HG02840 (cell line): ENCODE measurements around the gene TKT.
"Not testable (repeated sequence)": the region's sequence is repeated elsewhere in the genome, so short reads cannot be mapped to it uniquely, and the experiment has no call there.

Experiments used
- ATAC-seq: cut with Tn5 transposase; IDR thresholded peaks from one replicate; pipeline ENCODE4 v1.9.1; 2021; ENCODE audit warnings: mild to moderate bottlenecking, moderate library complexity, moderate number of reproducible peaks; ENCODE audit not compliant: unreplicated experiment, low FRiP score

The TKT gene

GRCh38 chr3:53261712-53262111 lies 5.9 kb upstream of the TKT start:
- no peak for ATAC-seq

- no peak for ATAC-seq
Measured at GRCh38 chr3:53260286-53260785, 4.5 kb upstream of the TKT start.

- ATAC-seq = no peak
Measured at GRCh38 chr3:53259427-53260259, 3.8 kb upstream of the TKT start.

GRCh38 chr3:53258600-53259426 lies 3.0 kb upstream of the TKT start:
- ATAC-seq = no peak

- no peak for ATAC-seq
Measured at GRCh38 chr3:53257465-53257864, 1.6 kb upstream of the TKT start.

GRCh38 chr3:53256704-53257055 lies 858 bp upstream of the TKT start:
- no peak for ATAC-seq

GRCh38 chr3:53255423-53255774 lies 423 bp downstream of the TKT start:
- ATAC-seq = peak; percentile 44

- ATAC-seq = peak; percentile 31
Measured at GRCh38 chr3:53254509-53255422, 1.1 kb downstream of the TKT start.

- ATAC-seq = no peak
Measured at GRCh38 chr3:53253707-53254508, 1.9 kb downstream of the TKT start.

- ATAC-seq = not testable (repeated sequence)
Measured at GRCh38 chr3:53252947-53253322, 2.9 kb downstream of the TKT start.

GRCh38 chr3:53252096-53252946 lies 3.5 kb downstream of the TKT start:
- no peak for ATAC-seq

- ATAC-seq = no peak
Measured at GRCh38 chr3:53250881-53251605, 4.8 kb downstream of the TKT start.

- no peak for ATAC-seq
Measured at GRCh38 chr3:53250453-53250852, 5.4 kb downstream of the TKT start.

- ATAC-seq = no peak
Measured at GRCh38 chr3:53248161-53248560, 7.7 kb downstream of the TKT start.

GRCh38 chr3:53247619-53248018 lies 8.2 kb downstream of the TKT start:
- ATAC-seq = no peak

- ATAC-seq = no peak
Measured at GRCh38 chr3:53244271-53244670, 11.6 kb downstream of the TKT start.

- ATAC-seq = no peak
Measured at GRCh38 chr3:53243785-53244184, 12.0 kb downstream of the TKT start.

GRCh38 chr3:53243165-53243564 lies 12.7 kb downstream of the TKT start:
- ATAC-seq = no peak
